WTC11 (cell line): ENCODE measurements around the gene SERPINI2. TPM values are rescaled to one million over a fixed set of nuclear protein-coding genes. Genes with fewer than 3 reads are reported as not detected.
A peak's percentile ranks its signal among the peaks of the same experiment; 100 is the strongest.

Experiments used
- ATAC-seq: fragments of 200-7000 bp; cut with Tn5 transposase; 2 replicates; pipeline ENCODE4 v1.10.0; 2021; ENCODE audit warnings: mild to moderate bottlenecking, moderate library complexity
- CTCF ChIA-PET: fragments of 300-600 bp; sonication (Branson Sonifier 250); formaldehyde crosslinking; loops from one replicate; lab custom pipeline; 2021; ENCODE audit warnings: antibody characterized with exemption; lab: Charles Lee
- POLR2A ChIA-PET: fragments of 350-600 bp; sonication (Branson Sonifier 250); formaldehyde crosslinking; loops from one replicate; lab custom pipeline; 2021; ENCODE audit warnings: antibody characterized with exemption; lab: Charles Lee
- DNase-seq: peaks from one replicate; pipeline ENCODE4 v3.0.0; 2021; ENCODE audit warnings: low spot score
- H3K27ac Mint-ChIP-seq: 2 replicates; pipeline ENCODE4 v1.8.0; 2021; ENCODE audit warnings: mixed read lengths
- H3K27me3 Mint-ChIP-seq: 2 replicates; pipeline ENCODE4 v1.8.0; 2021; ENCODE audit warnings: low read depth, mild to moderate bottlenecking, moderate library complexity, mixed read lengths
- H3K36me3 Mint-ChIP-seq: 2 replicates; pipeline ENCODE4 v1.8.0; 2021; ENCODE audit warnings: mixed read lengths
- H3K4me1 Mint-ChIP-seq: 2 replicates; pipeline ENCODE4 v1.8.0; 2022; ENCODE audit warnings: mixed read lengths
- H3K4me3 Mint-ChIP-seq: 2 replicates; pipeline ENCODE4 v1.8.0; 2021; ENCODE audit warnings: mild to moderate bottlenecking, moderate library complexity, mixed read lengths
- H3K9me3 Mint-ChIP-seq: 2 replicates; pipeline ENCODE4 v1.8.0; 2021; ENCODE audit warnings: mixed read lengths
- ATF1 ChIP-seq: sonication (generic); formaldehyde crosslinking; IDR thresholded peaks from 2 replicates; pipeline ENCODE4 v1.8.1; 2023; ENCODE audit warnings: mild to moderate bottlenecking, moderate library complexity, missing genetic modification reagents
- CREB1 ChIP-seq: sonication (generic); formaldehyde crosslinking; IDR thresholded peaks from 2 replicates; pipeline ENCODE4 v1.8.0; 2023; ENCODE audit warnings: mild to moderate bottlenecking, missing genetic modification reagents
- ELF4 ChIP-seq: sonication (generic); formaldehyde crosslinking; IDR thresholded peaks from 2 replicates; pipeline ENCODE4 v1.8.1; 2022; ENCODE audit warnings: low read depth, mild to moderate bottlenecking, moderate library complexity, missing genetic modification reagents
- FOXK1 ChIP-seq: sonication (generic); formaldehyde crosslinking; IDR thresholded peaks from 2 replicates; pipeline ENCODE4 v1.8.0; 2022; ENCODE audit warnings: mild to moderate bottlenecking, moderate library complexity, missing genetic modification reagents
- GABPB1 ChIP-seq: sonication (generic); formaldehyde crosslinking; IDR thresholded peaks from 2 replicates; pipeline ENCODE4 v1.8.1; 2023; ENCODE audit warnings: mild to moderate bottlenecking, missing genetic modification reagents
- GRHL2 ChIP-seq: fragments of 250-450 bp; sonication (Bioruptor Pico); IDR thresholded peaks from 2 replicates; pipeline ENCODE4 v1.8.0; 2022; ENCODE audit warnings: mild to moderate bottlenecking, moderate library complexity; ENCODE audit not compliant: insufficient replicate concordance, severe bottlenecking
- GTF2I ChIP-seq: fragments of 250-450 bp; sonication (Bioruptor Pico); conservative IDR thresholded peaks from 2 replicates; pipeline ENCODE4 v1.4.0; 2021; ENCODE audit warnings: mild to moderate bottlenecking
- HMGA2 ChIP-seq: fragments of 250-450 bp; sonication (Bioruptor Pico); IDR thresholded peaks from 2 replicates; pipeline ENCODE4 v1.4.0; 2021; ENCODE audit warnings: mild to moderate bottlenecking, moderate library complexity
- IRF2 ChIP-seq: sonication (generic); formaldehyde crosslinking; IDR thresholded peaks from 2 replicates; pipeline ENCODE4 v1.8.0; 2022; ENCODE audit warnings: low read depth, missing genetic modification reagents, borderline replicate concordance
- KAT7 ChIP-seq: sonication (generic); formaldehyde crosslinking; IDR thresholded peaks from 2 replicates; pipeline ENCODE4 v1.8.1; 2023; ENCODE audit warnings: missing genetic modification reagents, mild to moderate bottlenecking, borderline replicate concordance
- NR1H2 ChIP-seq: sonication (generic); formaldehyde crosslinking; IDR thresholded peaks from 2 replicates; pipeline ENCODE4 v1.9.0; 2021; ENCODE audit warnings: mild to moderate bottlenecking, moderate library complexity, missing genetic modification reagents
- PRRX2 ChIP-seq: fragments of 250-450 bp; sonication (Bioruptor Pico); IDR thresholded peaks from 2 replicates; pipeline ENCODE4 v1.8.0; 2021; ENCODE audit warnings: mild to moderate bottlenecking
- RELA ChIP-seq: sonication (generic); formaldehyde crosslinking; IDR thresholded peaks from 2 replicates; pipeline ENCODE4 v1.8.1; 2022; ENCODE audit warnings: missing genetic modification reagents, mild to moderate bottlenecking, borderline replicate concordance
- SMAD3 ChIP-seq: sonication (generic); formaldehyde crosslinking; IDR thresholded peaks from 2 replicates; pipeline ENCODE4 v1.8.0; 2022; ENCODE audit warnings: missing genetic modification reagents, mild to moderate bottlenecking, borderline replicate concordance
- ZNF138 ChIP-seq: sonication (generic); formaldehyde crosslinking; conservative IDR thresholded peaks from 2 replicates; pipeline ENCODE4 v1.8.1; 2022; ENCODE audit warnings: mild to moderate bottlenecking, moderate library complexity, missing genetic modification reagents
- ZNF416 ChIP-seq: fragments of 250-450 bp; sonication (Bioruptor Pico); IDR thresholded peaks from 2 replicates; pipeline ENCODE4 v1.9.0; 2021; ENCODE audit warnings: mild to moderate bottlenecking, inconsistent platforms
- total RNA-seq: library from RNA; stranded (reverse); gene quantifications from 3 replicates; pipeline ENCODE4 v1.2.3, GENCODE V29; 2021
- TF ChIP-seq, protein P1 (sequence below): fragments of 250-450 bp; sonication (Bioruptor Pico); IDR thresholded peaks from 2 replicates; pipeline ENCODE4 v1.9.0; 2021; ENCODE audit warnings: mild to moderate bottlenecking
- TF ChIP-seq, protein P2 (sequence below): fragments of 200-600 bp; IDR thresholded peaks from 2 replicates; pipeline ENCODE4 v1.8.0; 2022; ENCODE audit warnings: antibody characterized with exemption
- TF ChIP-seq, protein P3 (sequence below): sonication (generic); formaldehyde crosslinking; IDR thresholded peaks from 2 replicates; pipeline ENCODE4 v1.8.1; 2023; ENCODE audit warnings: mild to moderate bottlenecking, missing genetic modification reagents, moderate library complexity
- TF ChIP-seq, protein P4 (sequence below): sonication (generic); formaldehyde crosslinking; IDR thresholded peaks from 2 replicates; pipeline ENCODE4 v1.8.1; 2023; ENCODE audit warnings: mild to moderate bottlenecking, missing genetic modification reagents, borderline replicate concordance
- TF ChIP-seq, protein P5 (sequence below): fragments of 250-450 bp; sonication (Bioruptor Pico); conservative IDR thresholded peaks from 2 replicates; pipeline ENCODE4 v1.9.0; 2021; ENCODE audit warnings: mild to moderate bottlenecking
- TF ChIP-seq, protein P6 (sequence below): sonication (generic); formaldehyde crosslinking; IDR thresholded peaks from 2 replicates; pipeline ENCODE4 v1.8.1; 2022; ENCODE audit warnings: mild to moderate bottlenecking, moderate library complexity, missing genetic modification reagents
- TF ChIP-seq, protein P7 (sequence below): sonication (generic); formaldehyde crosslinking; IDR thresholded peaks from 2 replicates; pipeline ENCODE4 v1.8.1; 2022; ENCODE audit warnings: low read depth, mild to moderate bottlenecking, moderate library complexity, missing genetic modification reagents, borderline replicate concordance

Gene SERPINI2
- total RNA-seq, 1 experiment from 2014 or later, result not detected

DNA sequence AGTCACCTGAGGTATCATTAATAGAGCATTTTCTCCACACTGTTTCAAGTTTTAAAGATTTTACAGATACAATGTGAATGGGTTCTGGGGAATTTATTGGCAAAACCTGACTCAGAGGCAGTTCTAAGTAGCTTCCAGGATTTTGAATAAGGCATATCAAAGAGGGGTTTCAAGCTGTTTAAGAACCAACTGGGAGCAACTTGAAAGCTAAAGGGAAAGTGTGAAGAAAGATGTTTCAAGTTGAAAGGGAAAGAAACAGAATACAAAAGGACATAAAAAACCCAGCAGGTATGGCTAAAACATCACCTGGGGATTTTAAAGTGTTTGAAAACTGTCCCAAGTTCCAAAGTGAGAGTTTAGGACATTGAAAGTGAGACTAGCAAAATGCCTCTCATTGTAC is 17.8 kb upstream of the SERPINI2 start:
- Mint-ChIP-seq H3K27me3 (peaks cover 3% of the 10 kb centered on the region), H3K27ac (no peak overlapping the region), H3K36me3 (no peaks in the 10 kb centered on the region), H3K4me1 (peaks cover 22% of the 10 kb centered on the region), H3K9me3 (peaks cover 8% of the 10 kb centered on the region), H3K4me3 (peak overlapping the region; percentile 24; the same call in 1 of the 2 replicates)
- POLR2A ChIA-PET, result no interaction called here
- CTCF ChIA-PET, result interaction anchor here (0.6 to 2.9 kb wide), 7 partner anchors 84 to 1385 kb away, joined by 3 to 20 read pairs (median 4); partner anchors contain the start of gene ZBBX
- DNase-seq, result no peak
- no peak for TF ChIP-seq ZNF138 (CRISPR knock-in tag)
- no peak for TF ChIP-seq SMAD3 (CRISPR knock-in tag)
- no peak for TF ChIP-seq KAT7 (CRISPR knock-in tag)
- TF ChIP-seq, protein P1, sequence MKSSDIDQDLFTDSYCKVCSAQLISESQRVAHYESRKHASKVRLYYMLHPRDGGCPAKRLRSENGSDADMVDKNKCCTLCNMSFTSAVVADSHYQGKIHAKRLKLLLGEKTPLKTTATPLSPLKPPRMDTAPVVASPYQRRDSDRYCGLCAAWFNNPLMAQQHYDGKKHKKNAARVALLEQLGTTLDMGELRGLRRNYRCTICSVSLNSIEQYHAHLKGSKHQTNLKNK, result peak; percentile 37; the same call in 1 of the 2 replicates
- TF ChIP-seq ELF4, result no peak
- TF ChIP-seq, protein P2, sequence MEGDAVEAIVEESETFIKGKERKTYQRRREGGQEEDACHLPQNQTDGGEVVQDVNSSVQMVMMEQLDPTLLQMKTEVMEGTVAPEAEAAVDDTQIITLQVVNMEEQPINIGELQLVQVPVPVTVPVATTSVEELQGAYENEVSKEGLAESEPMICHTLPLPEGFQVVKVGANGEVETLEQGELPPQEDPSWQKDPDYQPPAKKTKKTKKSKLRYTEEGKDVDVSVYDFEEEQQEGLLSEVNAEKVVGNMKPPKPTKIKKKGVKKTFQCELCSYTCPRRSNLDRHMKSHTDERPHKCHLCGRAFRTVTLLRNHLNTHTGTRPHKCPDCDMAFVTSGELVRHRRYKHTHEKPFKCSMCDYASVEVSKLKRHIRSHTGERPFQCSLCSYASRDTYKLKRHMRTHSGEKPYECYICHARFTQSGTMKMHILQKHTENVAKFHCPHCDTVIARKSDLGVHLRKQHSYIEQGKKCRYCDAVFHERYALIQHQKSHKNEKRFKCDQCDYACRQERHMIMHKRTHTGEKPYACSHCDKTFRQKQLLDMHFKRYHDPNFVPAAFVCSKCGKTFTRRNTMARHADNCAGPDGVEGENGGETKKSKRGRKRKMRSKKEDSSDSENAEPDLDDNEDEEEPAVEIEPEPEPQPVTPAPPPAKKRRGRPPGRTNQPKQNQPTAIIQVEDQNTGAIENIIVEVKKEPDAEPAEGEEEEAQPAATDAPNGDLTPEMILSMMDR, result no peak
- no peak for TF ChIP-seq GABPB1 (CRISPR knock-in tag)
- peak; percentile 22; the same call in 1 of the 2 replicates for ATAC-seq

DNA sequence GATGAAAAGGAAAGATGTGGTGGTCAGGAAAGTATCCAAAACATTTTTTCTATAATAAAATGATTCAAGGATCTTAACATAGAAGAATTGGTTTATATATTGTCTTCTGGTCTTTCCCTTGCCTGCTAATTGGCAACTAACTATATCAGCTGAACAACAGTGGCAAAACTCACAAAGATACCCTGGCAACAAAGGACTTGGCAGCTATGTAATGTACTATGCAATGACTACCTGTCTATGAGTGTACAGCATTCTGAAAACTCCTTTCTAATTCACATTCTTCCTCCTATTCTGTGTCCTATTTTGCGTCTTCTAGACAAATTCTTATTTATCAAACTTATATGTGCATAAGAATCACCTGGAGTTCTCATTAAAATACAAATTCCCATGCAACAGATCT is 15.7 kb upstream of the SERPINI2 start:
- peaks cover 15% of the 10 kb centered on the region for H3K9me3 Mint-ChIP-seq
- DNase-seq, result no peak
- POLR2A ChIA-PET, result no interaction called here

More for the DNA sequence above, 15.7 kb upstream of the SERPINI2 start:
- Mint-ChIP-seq H3K27me3 (peaks cover 3% of the 10 kb centered on the region), H3K4me1 (peaks cover 22% of the 10 kb centered on the region), H3K27ac (no peak overlapping the region), H3K36me3 (no peaks in the 10 kb centered on the region), H3K4me3 (no peak overlapping the region)
- TF ChIP-seq NR1H2 (CRISPR knock-in tag), result no peak
- TF ChIP-seq, protein P3, sequence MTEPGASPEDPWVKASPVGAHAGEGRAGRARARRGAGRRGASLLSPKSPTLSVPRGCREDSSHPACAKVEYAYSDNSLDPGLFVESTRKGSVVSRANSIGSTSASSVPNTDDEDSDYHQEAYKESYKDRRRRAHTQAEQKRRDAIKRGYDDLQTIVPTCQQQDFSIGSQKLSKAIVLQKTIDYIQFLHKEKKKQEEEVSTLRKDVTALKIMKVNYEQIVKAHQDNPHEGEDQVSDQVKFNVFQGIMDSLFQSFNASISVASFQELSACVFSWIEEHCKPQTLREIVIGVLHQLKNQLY (CRISPR knock-in tag), result no peak
- no peak for TF ChIP-seq CREB1 (CRISPR knock-in tag)
- no peak for TF ChIP-seq RELA (CRISPR knock-in tag)
- TF ChIP-seq PRRX2 (CRISPR knock-in tag), result no peak
- no peak for TF ChIP-seq GTF2I
- TF ChIP-seq, protein P4, sequence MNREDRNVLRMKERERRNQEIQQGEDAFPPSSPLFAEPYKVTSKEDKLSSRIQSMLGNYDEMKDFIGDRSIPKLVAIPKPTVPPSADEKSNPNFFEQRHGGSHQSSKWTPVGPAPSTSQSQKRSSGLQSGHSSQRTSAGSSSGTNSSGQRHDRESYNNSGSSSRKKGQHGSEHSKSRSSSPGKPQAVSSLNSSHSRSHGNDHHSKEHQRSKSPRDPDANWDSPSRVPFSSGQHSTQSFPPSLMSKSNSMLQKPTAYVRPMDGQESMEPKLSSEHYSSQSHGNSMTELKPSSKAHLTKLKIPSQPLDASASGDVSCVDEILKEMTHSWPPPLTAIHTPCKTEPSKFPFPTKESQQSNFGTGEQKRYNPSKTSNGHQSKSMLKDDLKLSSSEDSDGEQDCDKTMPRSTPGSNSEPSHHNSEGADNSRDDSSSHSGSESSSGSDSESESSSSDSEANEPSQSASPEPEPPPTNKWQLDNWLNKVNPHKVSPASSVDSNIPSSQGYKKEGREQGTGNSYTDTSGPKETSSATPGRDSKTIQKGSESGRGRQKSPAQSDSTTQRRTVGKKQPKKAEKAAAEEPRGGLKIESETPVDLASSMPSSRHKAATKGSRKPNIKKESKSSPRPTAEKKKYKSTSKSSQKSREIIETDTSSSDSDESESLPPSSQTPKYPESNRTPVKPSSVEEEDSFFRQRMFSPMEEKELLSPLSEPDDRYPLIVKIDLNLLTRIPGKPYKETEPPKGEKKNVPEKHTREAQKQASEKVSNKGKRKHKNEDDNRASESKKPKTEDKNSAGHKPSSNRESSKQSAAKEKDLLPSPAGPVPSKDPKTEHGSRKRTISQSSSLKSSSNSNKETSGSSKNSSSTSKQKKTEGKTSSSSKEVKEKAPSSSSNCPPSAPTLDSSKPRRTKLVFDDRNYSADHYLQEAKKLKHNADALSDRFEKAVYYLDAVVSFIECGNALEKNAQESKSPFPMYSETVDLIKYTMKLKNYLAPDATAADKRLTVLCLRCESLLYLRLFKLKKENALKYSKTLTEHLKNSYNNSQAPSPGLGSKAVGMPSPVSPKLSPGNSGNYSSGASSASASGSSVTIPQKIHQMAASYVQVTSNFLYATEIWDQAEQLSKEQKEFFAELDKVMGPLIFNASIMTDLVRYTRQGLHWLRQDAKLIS (CRISPR knock-in tag), result no peak
- TF ChIP-seq ZNF416 (CRISPR knock-in tag), result no peak
- TF ChIP-seq, protein P1, result no peak
- TF ChIP-seq IRF2 (CRISPR knock-in tag), result no peak
- TF ChIP-seq HMGA2 (CRISPR knock-in tag), result no peak
- no peak for TF ChIP-seq ATF1
- no peak for TF ChIP-seq FOXK1 (CRISPR knock-in tag)
- no peak for TF ChIP-seq ZNF138 (CRISPR knock-in tag)
- TF ChIP-seq GRHL2 (CRISPR knock-in tag), result no peak
- TF ChIP-seq, protein P5, sequence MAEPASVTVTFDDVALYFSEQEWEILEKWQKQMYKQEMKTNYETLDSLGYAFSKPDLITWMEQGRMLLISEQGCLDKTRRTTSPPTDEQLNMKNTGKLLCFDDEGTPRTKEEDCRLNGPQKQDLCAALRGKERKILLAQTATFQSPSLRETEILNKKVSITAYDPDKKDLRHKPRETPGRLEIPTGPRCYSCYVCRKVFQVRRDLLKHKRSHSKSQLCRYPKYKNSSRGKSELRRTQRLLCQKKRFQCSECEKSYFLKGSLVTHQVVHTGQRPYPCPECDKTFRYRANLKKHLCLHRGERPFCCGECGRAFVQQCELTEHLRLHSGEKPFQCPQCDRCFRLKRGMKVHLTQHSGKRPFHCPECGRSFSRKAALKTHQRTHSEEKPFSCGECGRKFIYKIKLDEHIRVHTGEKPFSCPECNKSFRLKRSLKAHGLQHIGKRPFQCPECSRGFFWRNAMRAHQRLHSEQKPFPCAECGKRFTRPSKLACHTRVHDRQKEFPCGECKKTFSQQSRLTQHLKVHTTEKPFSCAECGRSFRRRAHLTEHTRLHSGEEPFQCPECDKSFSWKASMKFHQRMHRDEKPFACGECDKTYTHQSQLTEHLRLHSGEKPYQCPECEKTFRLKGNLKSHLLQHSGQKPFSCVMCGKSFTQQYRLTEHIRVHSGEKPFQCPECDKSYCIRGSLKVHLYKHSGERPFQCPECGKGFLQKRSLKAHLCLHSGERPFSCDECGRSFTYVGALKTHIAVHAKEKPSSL (CRISPR knock-in tag), result no peak
- TF ChIP-seq, protein P6, sequence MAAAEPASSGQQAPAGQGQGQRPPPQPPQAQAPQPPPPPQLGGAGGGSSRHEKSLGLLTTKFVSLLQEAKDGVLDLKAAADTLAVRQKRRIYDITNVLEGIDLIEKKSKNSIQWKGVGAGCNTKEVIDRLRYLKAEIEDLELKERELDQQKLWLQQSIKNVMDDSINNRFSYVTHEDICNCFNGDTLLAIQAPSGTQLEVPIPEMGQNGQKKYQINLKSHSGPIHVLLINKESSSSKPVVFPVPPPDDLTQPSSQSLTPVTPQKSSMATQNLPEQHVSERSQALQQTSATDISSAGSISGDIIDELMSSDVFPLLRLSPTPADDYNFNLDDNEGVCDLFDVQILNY (CRISPR knock-in tag), result no peak
- TF ChIP-seq, protein P7, sequence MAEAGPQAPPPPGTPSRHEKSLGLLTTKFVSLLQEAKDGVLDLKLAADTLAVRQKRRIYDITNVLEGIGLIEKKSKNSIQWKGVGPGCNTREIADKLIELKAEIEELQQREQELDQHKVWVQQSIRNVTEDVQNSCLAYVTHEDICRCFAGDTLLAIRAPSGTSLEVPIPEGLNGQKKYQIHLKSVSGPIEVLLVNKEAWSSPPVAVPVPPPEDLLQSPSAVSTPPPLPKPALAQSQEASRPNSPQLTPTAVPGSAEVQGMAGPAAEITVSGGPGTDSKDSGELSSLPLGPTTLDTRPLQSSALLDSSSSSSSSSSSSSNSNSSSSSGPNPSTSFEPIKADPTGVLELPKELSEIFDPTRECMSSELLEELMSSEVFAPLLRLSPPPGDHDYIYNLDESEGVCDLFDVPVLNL (CRISPR knock-in tag), result no peak
- CTCF ChIA-PET, result no interaction called here
- no peak for ATAC-seq
